NCI-H146 treated with DMSO at 0.1 percent for 48 hours (cell line): ENCODE measurements around the gene TTC34.

Source experiments
- DNase-seq: peaks from one replicate; lab custom pipeline; 2025; ENCODE audit not compliant: unreplicated experiment; lab: John Stamatoyannopoulos, UW

The TTC34 gene

DNA sequence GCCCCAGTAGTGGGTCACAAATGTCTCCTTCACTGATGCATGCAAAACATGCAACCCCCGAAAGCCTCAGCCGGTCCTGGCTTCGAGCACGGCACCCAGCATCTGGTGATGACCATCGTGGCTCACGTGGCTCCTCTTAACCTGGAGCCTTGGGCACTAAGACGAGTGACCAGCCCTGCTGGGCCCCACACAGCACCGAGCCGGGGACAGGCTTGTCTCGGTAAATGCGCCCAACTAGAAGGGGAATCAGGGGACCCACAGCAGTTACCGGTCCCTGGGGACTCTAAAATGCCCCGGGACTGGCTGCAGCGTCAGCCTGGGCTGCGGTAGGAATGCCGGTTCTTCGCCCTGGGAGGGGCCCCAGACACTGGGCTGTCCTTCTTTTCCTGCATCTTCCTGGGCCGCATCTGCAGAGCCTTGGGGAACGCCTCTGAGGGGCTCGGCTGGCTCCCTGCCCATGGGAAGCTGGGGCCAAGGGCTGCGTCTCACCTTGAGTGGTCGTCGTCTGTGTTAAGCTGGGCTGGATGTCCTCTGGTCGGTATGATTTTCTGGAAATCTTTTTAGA lies 13.1 kb upstream of the TTC34 start:
- DNase-seq = no peak

DNA sequence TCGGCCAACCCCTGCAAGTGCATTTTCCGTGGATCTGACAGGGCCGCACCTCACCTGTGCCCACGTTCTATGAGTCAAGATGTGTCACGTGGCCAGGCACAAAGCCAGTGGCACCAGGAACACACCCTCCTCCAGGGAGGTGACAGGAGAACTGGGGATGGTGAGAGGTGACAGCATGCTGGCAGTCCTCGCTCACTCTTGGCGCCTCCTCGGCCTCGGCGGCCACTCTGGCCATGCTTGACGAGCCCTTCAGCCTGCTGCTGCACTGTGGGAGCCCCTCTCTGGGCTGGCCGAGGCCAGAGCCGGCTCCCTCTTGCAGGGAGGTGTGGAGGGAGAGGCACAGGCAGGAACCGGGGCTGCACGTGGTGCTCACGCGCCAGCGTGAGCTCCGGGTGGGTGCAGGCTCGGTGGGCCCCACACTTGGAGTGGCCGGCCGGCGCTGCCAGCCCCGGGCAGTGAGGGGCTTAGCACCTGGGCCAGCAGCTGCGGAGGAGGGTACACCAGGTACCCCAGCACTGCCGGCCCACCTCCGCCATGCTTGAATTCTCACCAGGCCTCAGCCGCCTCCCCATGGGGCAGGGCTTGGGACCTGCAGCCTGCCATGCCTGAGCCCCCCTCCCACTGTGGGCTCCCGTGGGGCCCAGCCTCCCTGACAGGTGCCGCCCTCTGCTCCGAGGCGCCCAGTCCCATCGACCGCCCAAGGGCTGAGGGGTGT lies 11.6 kb upstream of the TTC34 start:
- DNase-seq = no peak

DNA sequence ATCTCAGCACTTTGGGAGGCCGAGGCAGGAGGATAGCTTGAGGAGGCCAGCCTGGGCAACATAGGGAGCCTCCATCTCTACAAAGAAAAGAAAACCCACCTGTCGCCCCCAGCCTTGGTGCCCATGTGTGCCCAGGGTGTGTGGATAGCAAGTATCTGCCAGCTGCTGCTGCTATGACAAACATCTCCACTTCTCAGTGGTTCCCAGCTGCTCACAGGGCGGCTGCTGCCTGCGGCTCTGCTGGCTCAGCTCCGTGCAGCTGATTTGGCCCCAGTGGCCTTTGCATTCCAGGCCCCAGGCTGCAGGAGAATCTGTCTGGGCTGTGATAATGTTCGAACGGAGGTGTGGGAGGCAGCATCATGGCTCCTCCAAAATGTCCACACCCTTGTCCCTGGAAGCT lies 10.6 kb upstream of the TTC34 start:
- DNase-seq = no peak

DNA sequence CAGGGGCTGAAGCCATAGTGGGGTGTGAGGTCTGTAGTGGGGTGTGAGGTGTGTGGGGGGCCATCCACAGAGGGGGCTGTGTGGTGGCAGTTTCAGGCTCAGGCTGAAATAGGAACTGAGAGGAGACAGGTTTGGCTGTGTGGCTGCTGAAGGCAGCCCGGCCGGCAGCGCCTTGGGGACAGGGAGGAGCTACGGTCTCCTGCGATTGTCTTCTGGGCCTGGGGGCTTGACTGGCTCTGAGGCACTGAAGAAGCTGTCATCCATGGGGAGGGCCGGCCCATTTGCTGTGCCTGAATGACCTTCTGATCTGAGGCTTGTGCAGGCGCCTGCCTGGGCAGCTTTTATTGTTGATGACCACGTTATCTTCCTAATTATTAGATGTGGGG lies 10.0 kb upstream of the TTC34 start:
- DNase-seq = no peak

DNA sequence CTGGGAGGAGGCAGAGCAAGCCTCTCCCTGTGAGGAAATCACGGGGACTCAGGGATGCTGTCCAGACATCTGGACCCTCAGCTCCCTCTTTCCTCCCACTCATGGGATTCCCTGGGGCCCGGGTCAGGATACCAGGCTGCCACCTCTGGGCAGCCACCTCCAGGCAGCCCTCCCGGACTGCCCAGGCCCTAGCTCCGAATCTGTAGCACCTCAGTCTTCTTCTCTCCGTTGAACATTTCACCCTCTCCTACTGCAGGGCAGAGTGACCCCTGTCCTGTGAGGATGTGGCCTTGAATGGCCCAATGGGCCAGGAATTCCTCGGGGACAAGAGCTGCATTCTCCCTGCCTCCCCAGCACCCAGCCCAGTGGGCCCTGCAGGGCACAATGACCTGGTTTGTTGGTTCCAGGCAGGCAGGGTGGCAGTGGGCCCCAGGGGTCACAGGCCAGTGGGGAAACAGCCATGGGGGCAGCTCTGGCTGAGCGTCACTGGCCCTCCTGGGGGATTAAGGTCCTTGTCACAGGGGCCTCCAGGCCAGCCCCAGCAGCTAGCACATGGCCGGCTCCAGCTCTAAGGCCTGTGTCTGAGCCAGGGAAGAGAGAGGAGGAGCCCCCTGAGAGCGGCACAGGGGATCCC lies 9.5 kb upstream of the TTC34 start:
- no peak for DNase-seq

DNA sequence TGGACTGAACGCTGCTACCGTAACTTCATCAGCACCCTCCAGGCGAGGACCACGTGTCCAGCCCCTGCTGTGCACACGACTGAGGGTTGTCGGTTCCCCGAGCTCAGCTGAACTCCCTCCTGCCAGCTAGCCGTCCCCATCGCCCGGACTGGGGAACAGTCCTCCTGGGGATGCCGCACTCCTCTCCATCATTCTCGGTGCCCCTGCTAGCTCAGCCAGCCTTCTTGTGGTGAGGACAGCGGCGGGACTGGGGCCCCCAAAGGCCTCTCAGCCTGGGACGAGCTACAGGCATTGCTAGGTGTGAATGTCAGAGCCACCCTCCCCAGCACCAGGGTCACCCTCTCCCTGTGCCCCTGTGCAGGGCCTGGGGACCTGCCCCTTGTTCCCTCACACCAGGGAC lies 8.8 kb upstream of the TTC34 start:
- DNase-seq = no peak

DNA sequence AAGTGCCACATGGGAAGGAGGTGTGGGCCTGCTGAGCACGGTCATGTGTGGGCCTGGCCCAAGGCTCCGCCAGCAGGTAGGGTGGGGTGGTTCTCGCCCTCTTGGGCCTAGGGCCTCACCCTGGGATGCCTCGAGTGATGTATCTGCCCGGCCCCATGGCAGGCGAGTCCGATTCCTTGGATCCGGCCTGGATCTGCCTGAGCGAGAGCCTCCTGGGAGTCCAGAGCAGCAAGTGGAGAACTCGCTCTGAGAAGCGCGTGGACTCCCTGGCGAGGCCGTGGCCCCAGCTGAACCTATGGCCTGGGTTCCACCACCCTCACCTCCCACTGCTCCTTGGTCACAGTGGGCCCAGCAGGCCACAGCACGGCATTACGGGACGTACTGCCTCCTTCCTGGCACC lies 8.2 kb upstream of the TTC34 start:
- DNase-seq = no peak

DNA sequence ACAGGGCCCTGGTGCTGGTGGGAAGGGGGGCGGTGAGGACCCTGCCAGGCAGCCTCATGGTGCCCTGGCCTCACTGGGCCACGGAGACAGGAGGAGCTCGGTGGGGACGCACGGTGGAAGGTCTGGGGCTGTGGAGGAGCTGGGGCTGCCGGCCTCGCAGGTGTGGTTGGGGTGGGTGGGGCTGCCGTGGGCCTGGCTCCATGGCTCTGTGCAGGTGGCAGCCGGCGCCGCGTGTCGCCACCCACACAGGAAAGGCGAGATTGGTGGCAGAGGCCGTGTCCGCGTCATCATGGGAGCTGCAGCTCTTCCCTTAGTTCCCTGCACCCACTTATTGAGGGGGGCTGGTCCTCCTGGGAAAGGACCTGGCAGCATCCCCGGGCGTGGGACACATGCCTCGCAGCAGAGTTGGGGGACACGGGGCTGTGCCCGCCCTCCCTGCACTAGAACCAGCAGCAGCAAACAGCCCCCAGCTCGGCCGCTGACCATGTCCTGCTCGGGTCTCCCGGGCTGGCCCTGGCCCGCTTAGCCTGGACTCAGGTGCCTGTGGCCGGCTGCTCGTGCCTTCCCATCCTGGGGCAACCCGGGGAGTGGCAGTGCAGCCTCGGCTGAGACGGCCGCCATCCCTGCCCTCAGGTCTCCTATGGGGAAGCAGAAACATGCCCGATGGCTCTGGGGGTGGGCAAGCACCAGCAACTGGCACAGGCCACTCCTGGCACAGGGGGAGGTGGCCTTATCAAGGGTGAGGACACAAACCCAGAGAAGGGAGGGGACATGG lies 7.5 kb upstream of the TTC34 start:
- DNase-seq = no peak

DNA sequence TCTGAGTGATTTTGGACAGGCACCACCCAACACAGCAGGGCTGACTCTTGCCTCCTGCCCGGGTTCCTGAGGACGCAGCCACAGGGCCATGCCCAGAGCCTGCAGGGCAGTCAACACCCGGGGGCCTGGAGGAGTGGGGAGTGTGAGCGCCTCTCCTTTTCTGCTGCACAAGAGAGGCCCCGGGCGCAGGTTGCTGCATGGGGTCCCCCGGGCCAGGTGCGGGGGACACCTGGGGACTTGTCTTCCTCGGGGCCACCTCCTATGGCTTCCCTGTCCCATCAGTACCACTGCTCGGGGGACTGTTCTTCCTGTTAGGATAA lies 6.9 kb upstream of the TTC34 start:
- no peak for DNase-seq

DNA sequence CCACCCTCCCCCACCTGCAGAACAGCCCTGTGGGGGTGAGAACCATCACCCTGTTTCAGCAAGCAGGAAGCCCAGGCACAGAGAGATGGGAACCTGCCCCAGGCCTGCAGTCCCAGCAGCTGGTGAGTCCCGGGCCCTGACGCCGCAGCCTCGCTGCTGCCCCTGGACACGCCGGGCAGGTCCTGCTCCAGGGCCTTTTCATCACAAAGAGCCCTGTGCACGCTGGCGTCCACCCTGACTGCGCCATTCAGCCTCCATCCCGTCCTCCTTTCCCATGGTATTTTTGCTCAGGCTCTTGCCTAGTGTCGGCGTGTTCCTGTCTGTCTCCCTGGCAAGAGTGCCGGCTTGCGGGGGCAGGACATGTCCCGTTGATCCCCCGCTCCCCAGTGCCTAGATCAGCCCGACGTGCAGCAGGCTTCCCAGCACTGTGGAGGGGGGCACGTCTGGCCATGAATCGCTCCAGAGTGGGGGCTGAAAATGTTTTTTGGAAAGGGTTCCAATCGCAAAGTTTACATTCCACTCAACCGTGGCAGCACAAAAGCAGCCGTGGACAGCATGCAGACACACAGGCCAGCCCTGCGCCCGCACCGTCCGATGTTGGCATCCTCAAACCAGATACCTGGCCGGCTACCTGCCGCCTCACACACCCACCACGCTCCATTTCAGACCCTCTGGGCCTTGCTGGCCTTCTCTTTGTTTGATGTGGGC lies 6.3 kb upstream of the TTC34 start:
- DNase-seq = no peak

DNA sequence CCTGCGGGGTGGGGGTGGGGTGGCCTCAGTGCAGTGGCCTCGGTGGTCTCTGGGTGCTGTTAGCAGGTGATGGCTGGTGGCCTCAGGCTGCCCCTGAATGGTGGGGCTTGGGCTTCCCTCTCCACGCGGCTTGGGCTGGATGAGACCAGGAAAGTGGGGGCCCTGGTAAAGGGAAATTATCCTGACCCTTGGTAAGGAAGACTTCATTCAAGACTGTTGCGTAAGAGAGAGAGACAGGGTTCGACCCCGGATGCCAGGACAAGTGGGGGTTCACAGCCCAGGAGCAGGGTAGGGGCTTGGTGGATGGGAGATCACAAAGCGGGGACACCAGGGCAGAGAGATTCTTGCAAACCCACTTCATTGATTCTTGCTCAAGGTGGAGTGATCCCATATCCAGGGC lies 5.5 kb upstream of the TTC34 start:
- DNase-seq = no peak

DNA sequence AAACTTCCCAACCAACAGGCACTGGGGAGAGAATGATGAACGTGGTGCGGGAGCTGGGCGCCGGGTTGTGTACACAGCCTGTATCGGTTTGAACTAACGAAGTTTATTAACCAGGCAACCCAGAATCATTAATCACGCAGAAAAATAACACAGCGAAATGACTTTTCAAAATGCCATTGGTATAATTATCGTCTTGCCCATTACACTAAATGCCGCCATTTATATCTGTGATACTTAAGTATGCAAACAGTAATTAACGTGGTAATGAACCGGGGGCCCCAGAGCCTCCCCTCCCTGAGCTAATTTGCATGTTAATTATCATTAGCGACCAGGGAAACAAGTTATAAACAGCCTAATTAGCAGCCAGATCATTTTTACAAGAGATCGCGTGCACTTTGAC lies 5.1 kb upstream of the TTC34 start:
- no peak for DNase-seq

DNA sequence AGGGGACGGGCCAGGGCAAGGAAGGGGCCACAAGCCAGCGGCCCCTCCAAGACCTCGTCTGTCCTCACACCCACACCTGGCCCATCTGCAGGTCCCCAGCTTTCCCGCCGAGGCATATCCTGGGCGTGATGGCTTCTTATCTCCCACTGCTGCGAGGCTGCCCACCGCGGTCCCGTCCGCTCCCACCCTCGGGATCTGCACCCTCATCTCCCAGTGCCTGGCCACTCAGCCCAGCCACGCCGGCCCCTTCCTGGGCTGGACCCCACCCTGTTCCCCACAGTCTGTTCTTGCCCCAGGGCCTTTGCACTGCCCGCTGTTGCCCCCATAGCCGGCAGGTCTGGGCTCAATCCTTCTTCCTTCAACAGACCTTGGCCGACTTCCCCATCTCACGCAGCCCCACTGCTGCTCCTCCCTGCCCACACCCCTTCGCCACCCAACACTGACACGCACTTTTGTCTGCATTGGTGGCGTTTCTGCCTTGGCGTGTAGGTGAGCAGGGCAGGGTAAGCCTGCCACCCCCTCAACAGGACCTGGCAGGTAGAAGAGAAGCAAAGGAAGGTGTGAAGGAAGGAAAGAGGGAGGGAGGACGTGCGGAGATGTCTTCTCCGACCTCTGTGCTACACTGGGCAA lies 4.4 kb upstream of the TTC34 start:
- DNase-seq = no peak

DNA sequence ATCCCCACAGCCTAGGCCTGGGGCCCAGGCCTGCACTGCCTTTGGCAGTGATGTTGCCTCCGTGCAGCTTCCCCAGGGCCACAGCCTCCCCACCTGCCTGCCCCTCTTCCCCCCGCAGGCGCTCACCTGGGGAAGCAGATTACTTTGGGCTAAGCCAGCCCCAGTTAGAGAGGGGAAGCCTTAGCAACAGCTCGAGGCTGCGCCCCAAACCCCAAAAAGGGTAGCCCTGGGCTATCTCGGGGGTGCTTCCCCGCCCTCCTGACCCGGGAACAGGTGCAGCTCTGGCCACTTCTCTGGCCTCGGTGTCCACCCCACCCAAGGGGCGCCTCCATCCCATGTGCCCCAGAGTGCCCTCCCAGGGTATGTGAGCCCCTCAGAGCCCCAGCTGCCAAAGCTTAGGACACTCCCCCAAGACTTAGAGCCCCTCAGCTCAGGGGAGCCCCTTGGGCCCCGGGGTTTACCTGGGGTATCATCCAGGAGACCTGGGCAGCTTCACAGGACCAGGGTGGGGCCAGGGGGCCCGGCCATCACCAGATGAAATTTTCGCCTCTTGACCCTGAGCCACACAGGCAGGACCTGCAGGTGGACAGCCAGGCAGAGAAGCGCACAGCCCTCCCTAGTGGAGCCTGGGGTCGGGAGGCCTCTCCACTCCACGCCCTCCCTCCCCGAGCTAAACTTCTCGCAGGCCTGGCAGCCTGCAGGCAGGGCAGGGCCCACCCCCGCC lies 3.3 kb upstream of the TTC34 start:
- no peak for DNase-seq

DNA sequence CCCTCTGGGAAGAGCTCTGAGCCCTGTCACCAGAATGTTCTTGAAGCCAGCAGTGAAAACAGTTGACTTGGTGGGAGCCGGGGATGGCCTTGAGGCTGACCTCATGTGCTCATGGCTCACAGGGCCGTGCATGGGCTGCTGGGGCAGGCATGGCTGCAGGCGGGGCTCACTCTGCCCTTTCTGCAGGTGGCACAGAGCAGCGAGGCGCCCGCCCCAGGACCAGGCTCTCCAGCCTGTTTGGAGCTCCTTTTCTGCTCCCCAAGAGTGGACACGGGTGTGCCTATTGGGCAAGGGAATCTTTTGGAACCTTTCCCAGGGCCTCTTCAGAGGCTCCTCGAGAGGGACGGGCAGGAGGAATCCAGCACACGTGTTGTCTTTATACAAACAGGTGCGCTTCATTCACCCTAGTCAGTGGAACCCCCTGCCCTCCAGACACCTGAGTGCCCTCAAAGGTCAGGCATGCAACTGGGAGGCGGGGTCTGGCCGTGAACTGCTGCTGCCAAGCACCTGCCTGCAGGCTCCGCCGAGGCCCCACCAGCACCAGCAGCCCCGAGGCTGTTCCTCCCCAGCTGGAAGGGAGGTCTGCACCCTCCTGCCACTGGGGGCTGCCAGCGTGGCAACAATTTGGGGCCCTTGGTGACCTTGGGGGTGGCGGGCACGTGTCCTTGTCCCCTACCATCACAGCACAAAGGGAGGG lies 2.6 kb upstream of the TTC34 start:
- DNase-seq = no peak

DNA sequence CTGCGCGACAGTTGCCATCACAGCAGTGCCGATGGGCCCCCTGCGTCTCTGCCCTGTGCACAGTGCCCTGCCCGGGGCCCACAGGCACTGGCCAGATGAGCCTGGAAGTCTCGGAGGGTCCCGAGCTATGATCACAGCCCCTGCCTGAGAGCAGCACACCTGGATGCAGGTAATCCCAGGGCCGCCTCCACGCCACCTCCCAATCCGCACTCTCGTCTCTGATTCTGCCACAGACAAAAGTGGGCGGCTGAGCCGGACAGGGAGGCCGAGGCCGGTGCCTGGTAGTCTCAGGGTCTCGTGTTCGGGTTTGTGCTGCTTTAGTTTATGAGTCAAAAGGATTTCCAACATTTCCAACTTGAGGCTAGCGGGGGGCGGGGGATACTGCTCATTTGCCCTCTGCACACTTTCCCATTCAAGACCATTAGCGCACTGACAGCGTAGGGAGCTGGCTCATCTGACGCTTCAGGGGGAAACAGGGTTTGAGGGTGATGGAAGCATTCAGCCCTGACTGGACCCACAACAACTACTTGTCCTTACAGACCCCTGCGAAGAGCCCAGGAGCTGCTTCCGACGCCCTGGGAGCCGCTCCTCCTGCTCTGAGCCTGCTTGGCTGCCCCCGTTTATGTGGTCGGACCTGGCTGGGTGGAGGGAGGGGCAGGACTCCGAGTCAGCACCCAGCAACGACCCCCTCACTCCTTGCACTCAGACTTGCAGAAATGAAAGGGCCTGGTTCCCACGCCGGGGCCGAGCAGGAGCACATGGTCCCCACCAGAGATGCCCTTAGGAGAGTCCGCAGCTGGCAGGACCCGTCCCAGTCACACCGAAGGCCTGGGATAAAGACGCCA lies 1.8 kb upstream of the TTC34 start:
- no peak for DNase-seq

DNA sequence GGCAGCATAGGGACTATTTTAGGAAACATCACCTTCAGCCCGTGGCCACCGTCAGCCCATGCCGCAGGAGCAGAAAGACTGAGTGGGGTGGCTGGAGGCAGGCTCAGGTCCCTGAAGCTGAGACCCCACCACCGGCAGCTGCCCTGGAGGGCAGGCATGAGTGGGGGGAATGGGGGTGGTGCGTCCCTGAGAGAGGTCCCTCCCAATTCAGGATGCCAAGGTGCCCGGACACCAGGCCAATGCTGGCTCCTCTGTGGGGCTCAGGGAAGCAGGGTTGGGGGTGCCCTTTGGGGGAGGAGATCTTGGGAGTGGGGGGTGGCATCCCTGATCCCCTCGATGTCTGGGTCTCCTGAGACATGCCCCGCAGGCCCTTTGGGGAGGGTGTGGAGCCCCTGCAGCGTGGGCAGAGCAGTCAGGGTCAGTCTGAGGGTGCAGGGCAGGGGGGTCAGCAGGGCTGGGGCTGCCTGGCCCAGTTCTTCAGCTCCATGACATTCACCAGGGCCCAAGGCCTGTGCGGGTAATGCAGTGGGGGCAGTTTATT lies 998 bp upstream of the TTC34 start:
- DNase-seq = no peak

DNA sequence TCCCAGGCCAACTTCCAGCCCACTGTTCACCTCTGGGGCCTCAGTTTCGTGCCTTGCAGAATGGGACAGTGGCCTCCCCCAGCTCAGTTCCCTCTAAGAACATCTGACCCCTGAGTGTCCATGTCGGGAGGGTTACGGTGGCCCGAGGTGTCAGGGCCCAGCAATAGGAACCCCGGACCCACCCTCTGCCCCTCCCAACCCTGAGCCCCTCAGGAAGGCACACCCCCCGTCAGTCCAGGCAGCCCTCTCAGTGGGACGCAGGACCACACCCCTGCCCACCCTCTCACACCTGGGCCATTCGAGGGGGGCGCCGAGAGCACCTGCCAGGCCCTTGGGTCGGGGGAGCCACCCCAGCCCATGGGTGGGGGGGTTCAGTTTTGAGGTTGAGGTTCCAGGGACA lies 447 bp downstream of the TTC34 start:
- no peak for DNase-seq

DNA sequence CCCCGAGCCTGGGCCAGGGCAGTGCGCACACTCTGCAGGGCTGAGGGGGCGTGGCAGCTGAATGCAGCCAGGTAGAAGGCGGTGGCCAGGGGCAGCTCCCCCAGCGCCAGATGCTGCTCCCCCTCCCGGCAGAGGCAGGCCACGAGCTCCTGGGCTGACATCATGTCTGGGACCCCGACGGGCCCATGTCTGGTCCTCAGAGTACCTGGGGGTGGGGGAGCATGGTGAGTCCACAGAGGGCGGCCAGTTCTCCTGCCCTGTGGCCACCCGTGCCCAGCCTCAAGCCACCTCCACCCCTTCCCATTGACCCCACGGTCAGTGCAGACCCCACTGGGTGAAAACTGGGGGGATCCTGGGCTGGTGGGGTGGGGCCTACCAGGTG lies 838 bp downstream of the TTC34 start:
- DNase-seq = no peak
